A204.1 (cell line): Measurements from ENCODE around the gene DPP7.

ENCODE experiments used
- FAIRE-seq: peaks from 2 replicates; lab custom pipeline; 2012; peaks lifted over from hg19 to GRCh38; lab: Jason Lieb, UNC

Gene DPP7

GRCh38 chr9:137114613-137115393 lies at the start of gene DPP7:
DPP7 (minus strand) TSS chr9:137114733; CDS start chr9:137114713, 20 bp downstream.
- no peak for FAIRE-seq

GRCh38 chr9:137163805-137164204 lies 49.3 kb upstream of the DPP7 start:
- FAIRE-seq, result no peak

GRCh38 chr9:137163365-137163715 lies 48.8 kb upstream of the DPP7 start:
- no peak for FAIRE-seq

GRCh38 chr9:137162505-137163364 lies 48.2 kb upstream of the DPP7 start:
- no peak for FAIRE-seq

- FAIRE-seq, result no peak
These were observed 47.3 kb upstream of the DPP7 start for GRCh38 chr9:137161558-137162486.

GRCh38 chr9:137160716-137161557 lies 46.4 kb upstream of the DPP7 start:
- FAIRE-seq, result no peak

GRCh38 chr9:137160054-137160425 lies 45.5 kb upstream of the DPP7 start:
- FAIRE-seq, result no peak

- no peak for FAIRE-seq
These were observed 44.8 kb upstream of the DPP7 start for GRCh38 chr9:137159105-137160053.

- FAIRE-seq, result no peak
These were observed 44.1 kb upstream of the DPP7 start for GRCh38 chr9:137158625-137159024.

- FAIRE-seq, result no peak
These were observed 43.3 kb upstream of the DPP7 start for GRCh38 chr9:137157618-137158415.

GRCh38 chr9:137156567-137157375 lies 42.2 kb upstream of the DPP7 start:
- no peak for FAIRE-seq

- FAIRE-seq, result no peak
These were observed 38.4 kb upstream of the DPP7 start for GRCh38 chr9:137152844-137153405.

- no peak for FAIRE-seq
These were observed 36.3 kb upstream of the DPP7 start for GRCh38 chr9:137150617-137151457.

GRCh38 chr9:137149942-137150616 lies 35.5 kb upstream of the DPP7 start:
- no peak for FAIRE-seq

- no peak for FAIRE-seq
These were observed 34.8 kb upstream of the DPP7 start for GRCh38 chr9:137149363-137149762.

GRCh38 chr9:137148661-137149060 lies 34.1 kb upstream of the DPP7 start:
- no peak for FAIRE-seq

GRCh38 chr9:137148242-137148641 lies 33.7 kb upstream of the DPP7 start:
- no peak for FAIRE-seq
